Spleen (tissue), 7 donors: Measurements from ENCODE around the gene POLDIP3.
"Not testable (repeated sequence)": the region's sequence is repeated elsewhere in the genome, so short reads cannot be mapped to it uniquely, and the experiment has no call there.

Experiments
- POLR2A ChIP-seq, 3 donors: fragments of 450-650 bp; IDR thresholded peaks; one replicate each; pipeline ENCODE4 v1.5.1; 2017; ENCODE audit warnings: antibody characterized with exemption in 3 of 3, mild to moderate bottlenecking in 1 of 3
- TF ChIP-seq, protein P1 (sequence below), 11 experiments: fragments of 200-600 bp in 7 of 11; fragments of 450-650 bp in 4 of 11; sonication (generic) in 4 of 11; IDR thresholded peaks in 8 of 11; conservative IDR thresholded peaks in 3 of 11; 1 replicate in 7 of 11; 2 replicates in 4 of 11; pipeline versions ENCODE4 v1.4.0 to v1.8.0; 2016 to 2021; ENCODE audit warnings: antibody characterized with exemption in 11 of 11, inconsistent platforms in 4 of 11, mild to moderate bottlenecking in 1 of 11
- donor health status: DM: no; HTN: no; CAD: no; lungs with moderate emphysema.
- donor health status: DM: no; HTN: no; CAD: no.
- donor health status: DM: no; HTN: no; CAD: no.

DNA sequence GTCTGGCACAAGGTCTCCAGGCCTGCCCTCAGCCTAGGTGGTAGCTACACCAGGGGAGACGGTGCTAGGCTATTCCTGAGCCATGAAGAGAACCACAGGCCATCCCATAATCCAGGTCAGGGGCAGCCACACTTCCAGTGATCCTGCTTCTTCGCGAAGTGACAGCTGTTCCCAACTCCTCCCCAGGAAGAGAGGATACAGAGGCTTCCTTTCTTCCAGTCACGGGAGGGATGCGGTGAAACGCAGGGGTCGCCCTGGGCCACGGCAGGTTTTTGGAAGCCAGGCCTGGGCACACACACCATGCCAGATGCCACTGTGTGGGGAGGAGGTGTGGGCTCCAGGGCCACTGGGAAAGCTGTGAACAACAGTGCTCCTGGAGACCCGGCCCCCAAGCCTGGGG is 37.5 kb downstream of the POLDIP3 start:
- not testable (repeated sequence) for TF ChIP-seq POLR2A (IDR thresholded peaks at IDR 0.05)
- TF ChIP-seq, protein P1, sequence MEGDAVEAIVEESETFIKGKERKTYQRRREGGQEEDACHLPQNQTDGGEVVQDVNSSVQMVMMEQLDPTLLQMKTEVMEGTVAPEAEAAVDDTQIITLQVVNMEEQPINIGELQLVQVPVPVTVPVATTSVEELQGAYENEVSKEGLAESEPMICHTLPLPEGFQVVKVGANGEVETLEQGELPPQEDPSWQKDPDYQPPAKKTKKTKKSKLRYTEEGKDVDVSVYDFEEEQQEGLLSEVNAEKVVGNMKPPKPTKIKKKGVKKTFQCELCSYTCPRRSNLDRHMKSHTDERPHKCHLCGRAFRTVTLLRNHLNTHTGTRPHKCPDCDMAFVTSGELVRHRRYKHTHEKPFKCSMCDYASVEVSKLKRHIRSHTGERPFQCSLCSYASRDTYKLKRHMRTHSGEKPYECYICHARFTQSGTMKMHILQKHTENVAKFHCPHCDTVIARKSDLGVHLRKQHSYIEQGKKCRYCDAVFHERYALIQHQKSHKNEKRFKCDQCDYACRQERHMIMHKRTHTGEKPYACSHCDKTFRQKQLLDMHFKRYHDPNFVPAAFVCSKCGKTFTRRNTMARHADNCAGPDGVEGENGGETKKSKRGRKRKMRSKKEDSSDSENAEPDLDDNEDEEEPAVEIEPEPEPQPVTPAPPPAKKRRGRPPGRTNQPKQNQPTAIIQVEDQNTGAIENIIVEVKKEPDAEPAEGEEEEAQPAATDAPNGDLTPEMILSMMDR (IDR thresholded peaks at IDR 0.05 in 8 of 11, conservative IDR thresholded peaks at IDR 0.05 in 3 of 11), result not testable (repeated sequence)
